ENCODE results near the gene RETN. TPM values are rescaled to one million over a fixed set of nuclear protein-coding genes. Genes with fewer than 3 reads are reported as not detected.

RETN gene
- total and polyA plus RNA-seq, 2 experiments from 2014 or later: not detected

- no peaks in the 10 kb centered on the region for H3F3A ChIP-seq (replicated peaks; ENCODE audit: low read depth)
- H3K27ac Mint-ChIP-seq: no peak overlapping the region
Observed at GRCh38 chr19:7690779-7691258, 22.0 kb downstream of the RETN start.

More at GRCh38 chr19:7690779-7691258, 22.0 kb downstream of the RETN start:
- DNase-seq (ENCODE audit: low spot score): no peak
- TF ChIP-seq EZH2phosphoT487 (IDR thresholded peaks at IDR 0.05; ENCODE audit: unreplicated experiment): no peak
- TF ChIP-seq NANOG (IDR thresholded peaks at IDR 0.05; ENCODE audit: borderline replicate concordance): no peak
- no peak for TF ChIP-seq EZH2 (IDR thresholded peaks at IDR 0.05; ENCODE audit: low read depth, unreplicated experiment)
- TF ChIP-seq CREB1 (CRISPR knock-in tag; IDR thresholded peaks at IDR 0.05; ENCODE audit: low read depth): no peak
- TF ChIP-seq REST (IDR thresholded peaks at IDR 0.05; ENCODE audit: unreplicated experiment): no peak
- TF ChIP-seq ZNF114 (CRISPR knock-in tag; IDR thresholded peaks at IDR 0.05): no peak
- no peak for TF ChIP-seq POLR2AphosphoS5 (IDR thresholded peaks at IDR 0.05; ENCODE audit: low read depth)
- TF ChIP-seq ZNF331 (CRISPR knock-in tag; IDR thresholded peaks at IDR 0.05; ENCODE audit: low read depth): no peak
- no peak for TF ChIP-seq JUNB (IDR thresholded peaks at IDR 0.05; ENCODE audit: unreplicated experiment)
- TF ChIP-seq, protein P1, sequence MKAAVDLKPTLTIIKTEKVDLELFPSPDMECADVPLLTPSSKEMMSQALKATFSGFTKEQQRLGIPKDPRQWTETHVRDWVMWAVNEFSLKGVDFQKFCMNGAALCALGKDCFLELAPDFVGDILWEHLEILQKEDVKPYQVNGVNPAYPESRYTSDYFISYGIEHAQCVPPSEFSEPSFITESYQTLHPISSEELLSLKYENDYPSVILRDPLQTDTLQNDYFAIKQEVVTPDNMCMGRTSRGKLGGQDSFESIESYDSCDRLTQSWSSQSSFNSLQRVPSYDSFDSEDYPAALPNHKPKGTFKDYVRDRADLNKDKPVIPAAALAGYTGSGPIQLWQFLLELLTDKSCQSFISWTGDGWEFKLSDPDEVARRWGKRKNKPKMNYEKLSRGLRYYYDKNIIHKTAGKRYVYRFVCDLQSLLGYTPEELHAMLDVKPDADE (IDR thresholded peaks at IDR 0.05): no peak
- TF ChIP-seq STAT1 (IDR thresholded peaks at IDR 0.05; ENCODE audit: unreplicated experiment): no peak
- TF ChIP-seq, protein P2, sequence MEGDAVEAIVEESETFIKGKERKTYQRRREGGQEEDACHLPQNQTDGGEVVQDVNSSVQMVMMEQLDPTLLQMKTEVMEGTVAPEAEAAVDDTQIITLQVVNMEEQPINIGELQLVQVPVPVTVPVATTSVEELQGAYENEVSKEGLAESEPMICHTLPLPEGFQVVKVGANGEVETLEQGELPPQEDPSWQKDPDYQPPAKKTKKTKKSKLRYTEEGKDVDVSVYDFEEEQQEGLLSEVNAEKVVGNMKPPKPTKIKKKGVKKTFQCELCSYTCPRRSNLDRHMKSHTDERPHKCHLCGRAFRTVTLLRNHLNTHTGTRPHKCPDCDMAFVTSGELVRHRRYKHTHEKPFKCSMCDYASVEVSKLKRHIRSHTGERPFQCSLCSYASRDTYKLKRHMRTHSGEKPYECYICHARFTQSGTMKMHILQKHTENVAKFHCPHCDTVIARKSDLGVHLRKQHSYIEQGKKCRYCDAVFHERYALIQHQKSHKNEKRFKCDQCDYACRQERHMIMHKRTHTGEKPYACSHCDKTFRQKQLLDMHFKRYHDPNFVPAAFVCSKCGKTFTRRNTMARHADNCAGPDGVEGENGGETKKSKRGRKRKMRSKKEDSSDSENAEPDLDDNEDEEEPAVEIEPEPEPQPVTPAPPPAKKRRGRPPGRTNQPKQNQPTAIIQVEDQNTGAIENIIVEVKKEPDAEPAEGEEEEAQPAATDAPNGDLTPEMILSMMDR (conservative IDR thresholded peaks at IDR 0.05; ENCODE audit: low read depth in 2 of 2): no peak
- TF ChIP-seq ZNF462 (CRISPR knock-in tag; IDR thresholded peaks at IDR 0.05): no peak
- H3K4me1 ChIP-seq (ENCODE audit: insufficient read depth): no peaks in the 10 kb centered on the region; the same call in 1 of the 2 replicates
- ATAC-seq: no peak
- H2AFZ ChIP-seq: no peak overlapping the region
- H3K27ac ChIP-seq (ENCODE audit: low read depth): no peak overlapping the region
- peaks cover 4% of the 10 kb centered on the region; the same call in 1 of the 2 replicates for H3K9me2 ChIP-seq (ENCODE audit: insufficient read depth)
- peaks cover 11% of the 10 kb centered on the region for H3K27me3 Mint-ChIP-seq (ENCODE audit: insufficient read depth, low read depth, poor library complexity)
- no peak overlapping the region for H3K4me3 ChIP-seq
- no peak overlapping the region for H3K4me3 Mint-ChIP-seq
- H3K36me3 ChIP-seq (ENCODE audit: insufficient read depth): no peaks in the 10 kb centered on the region
- H3K4me2 ChIP-seq: no peak overlapping the region
- no peaks in the 10 kb centered on the region for H3K9me3 Mint-ChIP-seq
- no peaks in the 10 kb centered on the region; the same call in 2 of the 3 replicates for H3K4me1 Mint-ChIP-seq
- no peaks in the 10 kb centered on the region for H4K20me1 ChIP-seq (replicated peaks; ENCODE audit: insufficient read depth)
- H3K79me2 ChIP-seq (replicated peaks; ENCODE audit: insufficient read depth): no peaks in the 10 kb centered on the region
- H3K27me3 ChIP-seq (ENCODE audit: insufficient read depth): 0 out of 2 replicates have a peak, but pooled peaks cover 2% of the 10 kb centered on the region
- peaks cover 3% of the 10 kb centered on the region; the same call in 1 of the 3 replicates for H3K36me3 Mint-ChIP-seq (ENCODE audit: low read depth)
